Fibroblast of the aortic adventitia (primary cell): ENCODE measurements around the gene IL27RA. TPM values are rescaled to one million over a fixed set of nuclear protein-coding genes. Genes with fewer than 3 reads are reported as not detected.
"Not testable (repeated sequence)": the region's sequence is repeated elsewhere in the genome, so short reads cannot be mapped to it uniquely, and the experiment has no call there.

Experiments
- DNase-seq: peaks from one replicate; pipeline ENCODE4 v3.0.0-alpha.2; 2010; ENCODE audit warnings: low read depth
- H3K4me3 ChIP-seq: 2 replicates; pipeline ENCODE4 v1.5.1; 2011; ENCODE audit warnings: low read depth, mild to moderate bottlenecking, control low read depth, low read length, moderate library complexity
- CTCF ChIP-seq: IDR thresholded peaks from 2 replicates; pipeline ENCODE4 v1.5.1; 2011; ENCODE audit warnings: mild to moderate bottlenecking, low read length, control low read depth, inconsistent platforms; ENCODE audit not compliant: insufficient read depth
- total RNA-seq: library from RNA; depleted of rRNA; stranded (reverse); fragments of >200 nt; gene quantifications from 2 replicates; pipeline ENCODE4 v1.2.3, GENCODE V29; 2012; ENCODE audit warnings: low replicate concordance

Gene IL27RA
- total RNA-seq, 1 donor: 0.63 TPM

GRCh38 chr19:14006085-14006765, 25.3 kb upstream of the IL27RA start, which contains the start of gene RFX1:
Gene RFX1 (minus strand): TSS chr19:14006320. CDS start chr19:13993843, 12,477 bp downstream.
- H3K4me3 ChIP-seq: peak within 1 kb of the TSS; percentile 79
- TF ChIP-seq CTCF: no peak
- peak; percentile 100 for DNase-seq

GRCh38 chr19:14006766-14007562, 24.6 kb upstream of the IL27RA start:
- no peak for TF ChIP-seq CTCF
- H3K4me3 ChIP-seq: peak overlapping the region; percentile 77
- no peak for DNase-seq

- no peak overlapping the region for H3K4me3 ChIP-seq
- TF ChIP-seq CTCF: no peak
- no peak for DNase-seq
These were observed 19.1 kb upstream of the IL27RA start for GRCh38 chr19:14012378-14012915.

GRCh38 chr19:14015524-14016035, 16.0 kb upstream of the IL27RA start:
- no peak for DNase-seq
- no peak overlapping the region for H3K4me3 ChIP-seq
- TF ChIP-seq CTCF: no peak

GRCh38 chr19:14019100-14019499, 12.5 kb upstream of the IL27RA start:
- no peak for DNase-seq
- H3K4me3 ChIP-seq: no peak overlapping the region
- TF ChIP-seq CTCF: no peak

- not testable (repeated sequence) for H3K4me3 ChIP-seq, DNase-seq
These were observed 11.8 kb upstream of the IL27RA start for GRCh38 chr19:14019739-14020138.

- H3K4me3 ChIP-seq: no peak overlapping the region
- no peak for DNase-seq
- no peak for TF ChIP-seq CTCF
These were observed 10.1 kb upstream of the IL27RA start for GRCh38 chr19:14021474-14021873.
